ENCODE results near the gene KRTAP3-3.
"Not testable (repeated sequence)": the region's sequence is repeated elsewhere in the genome, so short reads cannot be mapped to it uniquely, and the experiment has no call there.

KRTAP3-3 gene

GRCh38 chr17:41037853-41038350, 43.9 kb upstream of the KRTAP3-3 start:
- Histone ChIP-seq H3K36me3 (ENCODE audit: insufficient read depth, low read length) (no peaks in the 10 kb centered on the region), H3K27me3 (ENCODE audit: insufficient read depth, low read length, poor library complexity, severe bottlenecking) (peaks cover 32% of the 10 kb centered on the region), H3K9me2 (replicated peaks; ENCODE audit: low read depth, low read length) (no peaks in the 10 kb centered on the region), H3K4me2 (ENCODE audit: low read depth, low read length, poor library complexity, severe bottlenecking) (no peak overlapping the region), H3K9me3 (ENCODE audit: insufficient read depth, low read depth, low read length) (no peaks in the 10 kb centered on the region), H3K4me1 (ENCODE audit: insufficient read depth, low read length, poor library complexity, severe bottlenecking) (no peaks in the 10 kb centered on the region), H3F3A (ENCODE audit: low read depth) (no peaks in the 10 kb centered on the region), H3K4me3 (ENCODE audit: low read length, poor library complexity, severe bottlenecking) (no peak overlapping the region), H4K20me1 (ENCODE audit: insufficient read depth, low read length, poor library complexity, severe bottlenecking) (no peaks in the 10 kb centered on the region), H3K79me2 (ENCODE audit: insufficient read depth, low read length) (no peaks in the 10 kb centered on the region), H2AFZ (ENCODE audit: low read length) (no peak overlapping the region), H3K9ac (ENCODE audit: low read depth, low read length, poor library complexity, severe bottlenecking) (no peak overlapping the region)
- TF ChIP-seq EZH2phosphoT487 (IDR thresholded peaks at IDR 0.05; ENCODE audit: borderline replicate concordance) (no peak), CTCF (conservative IDR thresholded peaks at IDR 0.05; ENCODE audit: low read length) (no peak)

- H3K9ac ChIP-seq (ENCODE audit: low read depth, low read length, poor library complexity, severe bottlenecking); H3K4me2 ChIP-seq (ENCODE audit: low read depth, low read length, poor library complexity, severe bottlenecking); H3K79me2 ChIP-seq (ENCODE audit: insufficient read depth, low read length); H3K36me3 ChIP-seq (ENCODE audit: insufficient read depth, low read length); H3F3A ChIP-seq (ENCODE audit: low read depth); H3K9me2 ChIP-seq (replicated peaks; ENCODE audit: low read depth, low read length); H3K4me1 ChIP-seq (ENCODE audit: insufficient read depth, low read length, poor library complexity, severe bottlenecking); H2AFZ ChIP-seq (ENCODE audit: low read length); H3K4me3 ChIP-seq (ENCODE audit: low read length, poor library complexity, severe bottlenecking); H4K20me1 ChIP-seq (ENCODE audit: insufficient read depth, low read length, poor library complexity, severe bottlenecking); H3K9me3 ChIP-seq (ENCODE audit: insufficient read depth, low read depth, low read length); H3K27me3 ChIP-seq (ENCODE audit: insufficient read depth, low read length, poor library complexity, severe bottlenecking): not testable (repeated sequence)
These were observed 40.5 kb upstream of the KRTAP3-3 start, which contains the start of gene KRTAP1-3 for GRCh38 chr17:41034346-41034935. KRTAP1-3 (minus strand) TSS chr17:41034874; CDS start chr17:41034821, 53 bp downstream.

GRCh38 chr17:41029633-41030245, 35.8 kb upstream of the KRTAP3-3 start, which contains the start of gene KRTAP1-4:
KRTAP1-4 (minus strand) TSS chr17:41030195; CDS start chr17:41030078, 117 bp downstream.
- Histone ChIP-seq H3K9me3 (ENCODE audit: insufficient read depth, low read depth, low read length) (no peaks in the 10 kb centered on the region), H3K9me2 (replicated peaks; ENCODE audit: low read depth, low read length) (no peaks in the 10 kb centered on the region), H3K36me3 (ENCODE audit: insufficient read depth, low read length) (no peaks in the 10 kb centered on the region), H3K9ac (ENCODE audit: low read depth, low read length, poor library complexity, severe bottlenecking) (no peak within 1 kb of the TSS), H3K4me3 (ENCODE audit: low read length, poor library complexity, severe bottlenecking) (no peak within 1 kb of the TSS), H3F3A (ENCODE audit: low read depth) (no peaks in the 10 kb centered on the region), H3K79me2 (ENCODE audit: insufficient read depth, low read length) (no peaks in the 10 kb centered on the region), H3K27me3 (ENCODE audit: insufficient read depth, low read length, poor library complexity, severe bottlenecking) (no peaks in the 10 kb centered on the region), H2AFZ (ENCODE audit: low read length) (no peak within 1 kb of the TSS), H4K20me1 (ENCODE audit: insufficient read depth, low read length, poor library complexity, severe bottlenecking) (no peaks in the 10 kb centered on the region), H3K4me1 (ENCODE audit: insufficient read depth, low read length, poor library complexity, severe bottlenecking) (no peaks in the 10 kb centered on the region), H3K4me2 (ENCODE audit: low read depth, low read length, poor library complexity, severe bottlenecking) (no peak within 1 kb of the TSS)
- no peak for TF ChIP-seq CTCF (conservative IDR thresholded peaks at IDR 0.05; ENCODE audit: low read length)

All from Loucy (cell line).